ENCODE results near the gene CREM.
"Not testable (repeated sequence)": the region's sequence is repeated elsewhere in the genome, so short reads cannot be mapped to it uniquely, and the experiment has no call there.

The CREM gene

DNA sequence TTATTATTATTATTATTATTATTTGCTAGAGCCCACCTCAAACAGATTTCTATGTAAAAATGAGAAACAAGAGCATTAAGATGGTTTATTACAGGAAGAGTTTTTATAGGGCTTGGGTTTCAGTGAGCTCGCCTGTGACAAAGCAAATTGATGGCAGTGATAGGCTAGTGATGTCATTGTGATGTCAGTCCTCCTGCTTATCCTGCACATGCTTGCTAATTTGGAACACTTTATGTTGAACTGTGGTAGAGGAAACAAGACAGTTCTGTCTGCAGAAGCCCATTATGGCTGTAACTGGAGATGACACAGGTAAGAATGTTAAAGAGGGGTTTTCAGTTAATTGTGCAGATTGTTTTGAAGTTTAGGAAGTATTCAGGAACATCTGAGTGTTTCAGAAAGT is 68.3 kb downstream of the CREM start:
- no peak for DNase-seq (ENCODE audit: low spot score)

DNA sequence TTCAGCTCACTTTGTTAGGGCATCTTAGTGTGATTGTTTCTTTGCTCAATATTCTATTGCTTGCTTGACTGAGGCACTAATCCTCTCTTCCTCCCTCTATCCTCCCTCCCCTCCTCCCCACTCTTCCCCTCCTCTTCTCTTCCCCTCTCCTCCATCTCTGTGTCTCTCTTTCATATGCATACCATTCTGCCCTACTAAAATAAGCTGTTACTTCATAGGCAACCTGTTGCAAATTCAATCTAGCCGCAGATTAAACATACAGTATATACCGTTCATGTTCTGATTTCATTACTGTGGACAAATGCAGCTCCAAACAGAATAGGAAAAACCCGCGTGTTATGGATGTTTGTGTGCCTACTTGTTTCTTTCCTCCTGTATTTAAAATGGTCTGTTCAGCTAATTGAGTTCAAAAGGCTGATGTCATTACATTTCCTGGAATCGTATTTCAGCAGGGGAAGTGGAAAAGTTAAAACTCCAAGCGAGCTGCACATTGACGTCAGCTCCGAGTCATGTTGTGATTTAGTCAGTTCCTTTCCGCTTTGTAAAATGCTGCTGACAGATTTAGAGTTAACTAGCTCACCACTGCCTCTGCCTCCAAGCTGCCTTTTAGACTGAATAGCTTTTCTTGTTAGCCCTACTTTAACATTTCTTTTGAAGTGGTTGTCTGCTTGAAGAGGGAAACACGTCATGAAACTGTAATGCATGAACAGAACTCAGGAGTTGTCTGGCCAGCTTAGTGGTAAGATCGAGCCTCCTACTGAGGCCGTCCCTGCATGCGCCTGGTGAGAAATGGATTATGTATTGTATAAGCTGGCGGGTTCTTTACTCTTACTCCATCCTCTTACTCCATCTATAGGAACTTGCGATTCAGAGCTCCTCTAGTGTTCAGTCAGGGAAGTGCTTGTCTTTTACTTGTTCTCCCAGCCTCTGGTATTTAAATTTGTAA is 69.0 kb downstream of the CREM start:
- peak; percentile 47 for DNase-seq (ENCODE audit: low spot score)

DNA sequence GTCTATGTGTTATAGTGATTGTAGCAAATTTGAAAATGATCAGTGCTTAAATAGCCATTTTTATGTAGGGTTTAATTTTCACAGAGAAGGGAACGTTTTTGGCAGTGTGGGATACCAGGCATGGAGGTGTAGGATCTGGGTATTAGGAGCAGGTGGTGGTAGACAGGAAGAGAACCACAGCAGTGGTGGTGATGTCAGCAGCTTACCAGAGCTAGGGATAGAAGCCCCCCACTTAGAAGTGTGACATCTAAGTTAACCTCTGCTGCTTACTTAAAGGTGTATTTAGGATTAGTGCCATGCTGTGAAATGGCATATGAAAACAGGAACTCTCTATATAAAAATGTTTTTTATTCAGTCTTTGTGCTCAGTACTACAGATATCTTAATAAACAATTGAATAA is 73.8 kb downstream of the CREM start:
- no peak for DNase-seq (ENCODE audit: low spot score)

DNA sequence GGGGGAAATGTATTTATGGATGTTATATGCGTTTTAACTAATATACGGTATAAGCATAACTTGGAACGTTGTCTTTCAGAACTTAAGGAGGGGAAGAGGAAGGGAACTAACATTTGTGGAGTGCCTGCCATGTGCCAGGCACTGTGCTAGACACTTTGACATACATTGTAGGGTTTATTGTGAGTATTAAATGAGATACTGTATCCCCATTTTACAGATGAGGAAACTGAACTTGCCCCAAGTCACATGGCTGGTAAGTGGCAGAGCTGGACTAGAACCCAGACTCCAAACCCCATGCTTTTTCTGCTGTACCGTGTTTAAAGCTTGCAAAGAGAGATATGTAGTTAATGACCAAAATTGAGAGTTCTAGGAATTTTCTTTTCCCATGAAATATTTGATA is 74.6 kb downstream of the CREM start:
- DNase-seq (ENCODE audit: low spot score) = no peak

DNA sequence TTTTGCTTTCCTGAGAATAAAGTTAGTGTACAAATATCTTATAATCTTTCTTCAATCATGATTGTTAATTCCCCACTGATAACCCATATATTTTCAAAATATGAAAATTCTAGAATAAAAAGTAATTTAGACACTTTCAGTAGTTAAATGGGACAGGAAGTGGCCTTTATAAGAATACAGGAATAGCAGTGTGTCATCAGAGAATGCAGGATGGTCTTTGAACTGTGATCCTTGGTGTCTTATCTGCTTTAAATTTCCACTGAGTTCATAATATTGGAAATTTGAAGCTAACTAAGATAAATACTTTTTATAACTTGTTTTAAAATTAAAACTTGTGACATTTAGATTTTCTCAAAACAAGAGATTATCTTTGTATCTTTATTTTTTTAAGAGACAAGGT is 75.4 kb downstream of the CREM start:
- DNase-seq (ENCODE audit: low spot score) = no peak

DNA sequence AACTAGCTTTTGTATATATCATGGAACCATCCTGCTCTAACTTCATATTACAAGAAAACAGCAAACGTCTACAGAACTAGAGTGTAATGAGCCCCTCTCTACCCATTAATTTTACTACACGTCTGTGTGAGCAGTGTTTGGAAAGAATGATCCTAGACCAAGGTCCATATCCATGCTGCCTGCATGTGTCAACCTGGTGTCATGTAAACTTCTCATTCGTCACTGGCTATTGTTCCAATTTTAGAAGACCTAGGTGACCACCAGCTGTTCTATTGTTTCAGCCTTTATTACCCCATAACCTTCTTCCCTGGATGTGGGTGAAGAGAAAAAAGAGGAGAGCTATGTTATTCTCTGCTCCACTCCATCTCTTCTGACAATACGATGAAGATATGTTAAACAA is 77.1 kb downstream of the CREM start:
- DNase-seq (ENCODE audit: low spot score) = no peak

DNA sequence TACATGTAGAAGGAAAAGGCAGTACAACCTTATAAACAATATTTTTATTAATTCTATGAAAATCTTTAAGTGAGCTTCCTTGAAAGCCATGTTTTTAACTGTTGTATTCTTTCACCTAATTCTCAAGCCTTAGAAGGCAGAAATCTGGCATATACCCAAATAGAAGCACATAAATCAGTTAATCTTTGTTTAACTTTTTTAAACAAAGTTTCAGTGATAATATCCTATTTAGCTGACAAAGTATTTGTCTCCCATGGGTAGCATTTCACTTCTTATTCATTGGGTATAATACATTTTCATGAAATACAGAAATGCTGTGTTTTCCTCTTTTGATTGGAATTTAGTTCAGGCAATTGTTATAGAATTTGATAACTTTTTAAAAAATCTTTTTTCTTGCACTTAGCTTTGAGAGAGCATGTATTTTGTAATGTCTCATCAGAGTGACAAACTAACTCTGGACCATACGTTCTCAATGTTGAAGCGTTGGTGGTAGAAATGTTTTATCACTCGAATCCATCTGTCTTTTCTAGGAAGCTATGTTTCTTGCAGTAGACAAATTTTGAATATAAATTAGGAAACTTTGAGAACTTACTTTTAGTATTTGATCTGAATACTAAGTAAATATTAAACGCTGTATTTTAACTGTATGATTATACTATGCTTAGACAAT is 78.1 kb downstream of the CREM start:
- DNase-seq (ENCODE audit: low spot score) = no peak

DNA sequence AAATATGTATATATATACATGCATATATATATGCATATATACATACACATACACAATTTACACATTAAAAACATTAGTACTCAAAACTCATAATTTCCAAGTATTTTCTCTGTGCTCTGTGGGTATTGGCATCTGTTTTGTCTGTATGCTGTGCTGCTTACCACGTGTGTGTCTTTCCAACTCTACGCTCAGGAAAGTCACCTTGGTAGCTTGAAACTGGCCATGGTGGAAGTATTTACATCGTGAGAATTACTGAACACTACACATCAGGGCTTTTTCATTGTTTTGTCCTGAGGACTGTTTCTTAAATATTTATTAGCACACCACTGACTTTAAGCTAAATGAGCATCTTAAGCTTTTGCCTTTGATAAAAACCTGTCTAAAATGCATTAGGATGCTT is 79.6 kb downstream of the CREM start:
- DNase-seq (ENCODE audit: low spot score) = no peak

DNA sequence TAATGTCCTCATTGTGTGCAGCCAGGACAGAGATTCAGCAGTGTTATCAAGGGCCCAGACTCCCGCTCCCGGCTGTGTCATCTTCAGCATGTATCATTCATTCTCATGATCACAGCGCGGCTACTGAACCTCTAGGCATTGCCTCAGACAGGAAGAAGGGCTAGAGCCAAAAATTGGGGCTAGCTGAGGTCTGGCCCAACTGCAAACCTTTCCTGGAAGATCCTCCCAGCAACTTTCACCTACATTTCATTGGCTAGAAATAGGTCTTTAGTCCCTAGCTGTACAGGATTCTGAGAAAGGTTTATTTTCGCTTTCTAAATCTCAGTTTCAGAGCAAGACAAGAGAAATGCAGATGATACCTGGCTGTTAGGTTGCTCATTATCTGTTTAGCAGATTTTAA is 81.9 kb downstream of the CREM start:
- no peak for DNase-seq (ENCODE audit: low spot score)

DNA sequence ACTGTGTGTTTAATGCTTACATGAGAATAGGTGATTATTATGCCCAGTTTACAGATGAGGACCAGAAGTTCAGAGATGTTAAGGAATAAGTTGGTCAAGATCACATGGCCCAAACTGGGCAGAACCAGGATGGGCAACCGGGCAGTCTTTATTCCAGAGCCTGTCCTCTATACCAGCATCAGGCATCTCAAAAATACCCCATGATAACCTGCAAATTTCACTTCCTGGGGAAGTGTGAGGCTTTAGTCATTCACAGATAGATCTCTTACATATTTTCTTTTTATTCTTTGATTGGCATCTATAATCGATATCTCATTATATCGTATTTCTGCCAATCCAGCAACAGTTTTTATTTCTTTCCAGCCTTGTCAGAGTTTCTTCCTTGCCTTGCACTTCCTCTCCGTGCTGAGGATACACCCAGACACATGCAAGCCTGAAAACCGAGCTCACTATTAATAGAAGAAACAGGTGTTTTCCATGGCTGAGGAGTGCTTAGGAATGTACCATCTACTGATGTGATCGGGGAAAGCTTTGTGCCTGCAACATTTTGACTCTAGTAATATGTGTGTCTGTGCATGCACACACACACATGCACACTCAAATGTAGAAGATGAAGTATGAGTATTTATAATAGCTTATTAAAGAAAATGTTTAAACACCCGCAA is 82.4 kb downstream of the CREM start:
- no peak for DNase-seq (ENCODE audit: low spot score)

DNA sequence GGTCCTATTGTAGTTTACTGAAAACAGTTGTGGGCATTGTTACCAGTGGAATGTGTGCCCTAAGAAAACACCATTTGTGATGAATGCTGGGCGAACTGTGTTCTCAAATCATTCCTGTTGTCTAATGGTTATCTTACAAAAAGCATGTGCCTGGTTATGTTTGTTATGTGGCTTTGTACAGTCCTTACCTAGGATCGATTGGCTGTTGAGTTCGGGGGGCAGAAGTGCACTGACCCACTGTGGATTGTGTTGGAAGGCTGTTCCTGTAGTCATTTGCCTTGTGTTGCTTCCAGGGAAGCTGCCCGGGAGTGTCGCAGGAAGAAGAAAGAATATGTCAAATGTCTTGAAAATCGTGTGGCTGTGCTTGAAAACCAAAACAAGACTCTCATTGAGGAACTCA is 84.3 kb downstream of the CREM start:
- DNase-seq (ENCODE audit: low spot score) = no peak

DNA sequence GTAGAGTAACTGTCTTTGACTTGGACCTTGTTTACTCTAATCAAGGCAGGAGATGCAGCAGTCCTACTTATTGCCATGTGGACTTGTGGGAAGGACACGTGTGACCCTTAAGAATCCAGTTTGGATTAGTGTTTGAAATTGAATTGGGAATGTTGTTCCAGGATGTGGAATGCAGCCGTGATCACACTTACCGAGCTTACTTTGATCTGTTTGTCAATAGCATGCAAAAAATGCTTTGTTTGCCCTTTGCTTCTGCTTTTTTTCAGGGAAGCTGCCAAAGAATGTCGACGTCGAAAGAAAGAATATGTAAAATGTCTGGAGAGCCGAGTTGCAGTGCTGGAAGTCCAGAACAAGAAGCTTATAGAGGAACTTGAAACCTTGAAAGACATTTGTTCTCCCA is 84.7 kb downstream of the CREM start:
- no peak for DNase-seq (ENCODE audit: low spot score)

DNA sequence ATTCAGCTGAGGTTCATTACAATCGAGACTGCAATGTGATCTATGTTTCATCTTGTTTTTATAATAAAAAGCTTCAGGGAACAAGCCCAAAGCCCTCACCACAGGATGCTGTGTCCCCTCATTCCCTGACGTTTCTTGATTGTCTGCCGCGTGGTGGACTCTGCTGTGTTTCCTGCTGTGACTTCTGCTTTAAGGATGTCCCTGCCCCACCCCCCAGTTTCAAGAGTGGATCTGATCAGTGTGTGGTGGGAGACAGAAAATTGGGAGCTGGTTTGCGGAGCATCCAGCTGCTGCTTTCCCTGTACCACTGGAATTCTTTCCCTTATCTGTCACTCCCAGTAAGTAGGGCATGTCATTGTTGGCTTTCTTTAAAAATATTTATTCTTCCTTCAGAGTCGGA is 86.2 kb downstream of the CREM start:
- DNase-seq (ENCODE audit: low spot score) = no peak

DNA sequence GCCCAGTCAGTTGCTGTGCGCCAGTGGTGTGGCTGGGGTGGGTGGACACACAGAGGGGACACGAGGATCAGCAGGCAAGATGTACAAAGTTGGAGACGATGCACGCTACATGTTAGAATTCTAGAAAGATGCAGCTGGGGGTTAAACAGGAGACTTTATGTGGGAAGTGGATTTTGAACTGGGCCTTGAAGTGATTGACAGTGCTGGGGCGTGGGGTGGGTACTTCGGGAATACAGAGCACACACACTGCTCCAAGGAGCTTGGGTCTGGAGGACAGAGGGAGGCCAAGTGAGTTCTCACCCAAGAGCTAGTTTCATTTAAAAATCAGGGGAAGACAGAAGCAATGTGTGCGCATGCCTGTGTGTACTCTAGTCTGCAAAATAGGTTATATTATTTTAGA is 87.1 kb downstream of the CREM start:
- no peak for DNase-seq (ENCODE audit: low spot score)

DNA sequence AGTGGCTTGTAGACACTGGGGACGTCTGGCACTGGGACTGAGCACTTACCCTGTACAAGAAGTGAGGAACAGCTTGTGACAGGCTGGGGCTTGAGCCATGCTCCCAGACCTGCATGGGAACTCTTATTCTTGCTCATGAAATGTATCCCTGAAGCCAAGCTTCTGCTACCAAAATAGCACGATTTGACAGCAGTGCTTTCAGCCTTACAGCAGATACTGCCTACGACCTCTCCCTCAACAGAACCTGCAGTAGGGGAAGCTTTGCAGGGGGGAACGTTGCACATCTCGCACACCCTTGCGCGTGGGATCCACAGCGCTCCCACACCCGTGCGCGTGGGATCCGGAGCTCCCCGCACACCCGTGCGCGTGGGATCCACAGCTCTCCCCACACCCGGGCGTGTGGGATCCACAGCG is 88.0 kb downstream of the CREM start:
- no peak for DNase-seq (ENCODE audit: low spot score)

DNA sequence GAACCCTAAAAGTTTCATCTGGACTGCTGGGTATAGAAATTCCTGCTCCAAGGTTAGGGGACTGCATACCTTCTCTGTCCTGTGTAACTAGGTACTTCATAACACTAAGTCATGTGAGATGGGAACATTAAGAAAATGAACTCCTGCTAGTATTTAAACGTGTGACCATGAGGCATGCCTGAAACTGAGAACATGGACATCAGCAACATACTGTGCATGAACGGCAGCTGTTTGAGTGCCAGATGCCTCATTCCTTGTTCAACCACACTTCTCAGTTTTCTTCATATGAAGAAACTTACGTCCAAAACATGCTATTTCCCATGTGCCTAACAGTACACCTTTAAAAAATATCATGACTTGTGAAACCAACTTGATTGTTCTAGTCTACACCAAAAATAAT is 88.5 kb downstream of the CREM start:
- DNase-seq (ENCODE audit: low spot score) = no peak

DNA sequence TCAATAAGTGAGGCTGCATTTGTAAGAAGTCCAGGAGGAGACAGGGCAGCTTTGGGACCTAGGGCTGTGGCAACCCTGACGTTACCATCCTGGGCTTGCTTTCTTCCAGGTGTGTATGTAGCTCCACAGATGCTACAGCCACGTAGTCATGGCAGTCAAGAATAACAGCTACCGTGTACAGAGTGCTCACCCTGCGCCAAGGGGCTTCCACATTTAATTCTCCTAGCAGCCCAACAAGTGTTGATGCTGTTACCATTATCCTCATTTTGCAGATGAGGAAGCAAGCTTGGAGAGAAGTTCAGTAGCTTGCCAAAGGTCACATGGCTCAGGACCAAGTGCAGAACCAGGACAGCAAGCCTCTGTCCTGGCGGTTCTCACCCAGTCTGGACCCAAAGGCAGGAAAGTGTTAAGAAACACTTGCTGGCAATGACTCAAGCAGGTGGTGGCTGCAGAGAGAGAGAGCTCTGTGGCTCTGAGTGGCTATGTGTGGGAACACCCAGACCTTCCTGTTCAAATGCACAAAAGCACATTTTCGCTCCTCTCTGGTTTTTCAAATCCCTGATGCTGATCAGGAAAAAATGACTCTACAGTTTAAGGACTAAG is 89.8 kb downstream of the CREM start:
- no peak for DNase-seq (ENCODE audit: low spot score)

DNA sequence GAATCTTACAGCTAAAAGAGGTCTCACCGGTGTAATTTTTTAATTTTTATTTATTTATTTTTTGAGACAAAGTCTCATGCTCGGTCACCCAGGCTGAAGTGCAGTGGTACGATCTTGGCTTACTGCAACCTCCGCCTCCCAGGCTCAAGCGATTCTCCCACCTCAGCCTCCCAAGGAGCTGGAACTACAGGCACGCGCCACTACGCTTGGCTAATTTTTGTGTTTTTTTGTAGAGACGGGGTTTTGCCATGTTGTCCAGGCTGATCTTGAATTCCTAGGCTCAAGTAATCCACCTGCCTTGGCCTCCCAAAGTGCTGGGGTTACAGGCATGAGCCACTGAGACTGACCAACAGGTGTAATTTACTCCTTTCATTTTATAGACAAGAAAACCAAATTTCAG is 90.3 kb downstream of the CREM start:
- not testable (repeated sequence) for DNase-seq (ENCODE audit: low spot score)

DNA sequence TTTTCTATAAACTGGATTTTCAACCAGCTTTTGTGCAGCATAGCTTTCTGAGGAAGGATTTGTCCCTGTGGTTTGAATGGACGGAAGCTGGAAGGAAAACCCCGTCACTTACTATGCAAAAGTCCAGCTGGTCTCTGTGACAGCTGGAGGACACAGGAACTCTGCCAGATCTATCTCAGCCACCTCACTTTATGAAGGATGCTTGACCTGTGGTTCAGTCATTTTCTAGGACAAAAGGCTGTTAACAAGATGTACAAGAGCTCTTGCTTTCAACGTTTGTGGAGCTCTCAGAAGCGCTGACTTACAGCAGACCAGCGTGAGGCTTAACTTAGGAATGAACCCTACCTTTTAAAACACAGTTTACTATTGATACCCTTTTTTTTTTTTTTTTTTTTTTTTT is 90.8 kb downstream of the CREM start:
- DNase-seq (ENCODE audit: low spot score) = no peak

DNA sequence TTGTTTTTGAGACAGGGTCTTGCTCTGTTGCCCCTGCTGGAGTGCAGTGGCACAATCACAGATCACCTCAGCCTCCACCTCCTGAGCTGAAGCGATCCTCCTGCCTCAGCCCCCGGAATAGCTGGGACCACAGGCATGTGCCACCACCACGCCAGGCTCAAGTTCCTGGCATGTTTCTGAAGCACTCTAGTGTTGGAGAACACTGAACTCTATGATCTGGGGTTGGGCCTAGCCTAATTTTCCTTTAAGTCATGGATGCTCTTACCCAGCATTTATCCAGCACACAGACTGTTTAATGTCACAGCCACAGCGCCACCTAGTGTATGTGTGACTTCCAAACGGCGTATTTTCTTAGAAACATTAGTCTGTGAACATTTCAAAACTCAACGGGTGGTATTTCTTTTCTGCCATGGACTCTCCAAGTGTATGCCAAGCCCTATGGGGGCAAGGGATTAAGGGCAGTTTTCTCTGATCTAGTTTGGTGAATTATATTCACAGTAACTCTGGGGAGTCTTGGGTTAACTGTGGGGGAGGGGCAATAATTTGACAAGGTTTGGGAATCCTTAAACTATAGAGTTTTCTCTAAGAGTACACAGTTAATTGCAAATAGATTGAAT is 91.8 kb downstream of the CREM start:
- DNase-seq (ENCODE audit: low spot score) = peak; percentile 57

DNA sequence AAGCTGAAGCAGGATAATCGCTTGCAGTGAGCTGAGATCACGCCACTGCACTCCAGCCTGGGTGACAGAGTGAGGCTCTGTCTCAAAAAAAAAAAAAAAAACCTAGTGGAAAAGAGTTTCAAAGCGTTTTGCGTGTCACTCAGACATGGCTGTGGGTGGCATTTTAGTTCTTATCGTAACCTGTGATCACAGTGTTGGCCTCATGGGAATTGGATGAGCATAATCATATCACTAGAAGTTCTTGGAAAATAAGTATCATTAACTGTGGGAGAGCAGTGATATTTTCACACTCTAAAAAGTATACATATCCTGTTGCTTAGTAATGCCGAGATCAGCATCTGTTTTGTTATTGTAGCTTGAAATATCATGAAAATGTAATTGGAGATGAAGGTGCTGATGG is 92.6 kb downstream of the CREM start:
- DNase-seq (ENCODE audit: low spot score) = no peak

Data from HuH-7.5 (cell line).